ENCODE data around the gene NDUFB2.

NDUFB2 gene

GRCh38 chr7:140683657-140684056 lies 12.9 kb upstream of the NDUFB2 start:
- Histone ChIP-seq H4K20me1 (ENCODE audit: control insufficient read depth, insufficient read depth, low read depth, low read length) (no peaks in the 10 kb centered on the region), H3K79me2 (ENCODE audit: control insufficient read depth, low read length) (peaks cover 16% of the 10 kb centered on the region), H3K4me2 (ENCODE audit: low read length) (no peak overlapping the region), H3K36me3 (ENCODE audit: control insufficient read depth, low read length) (peaks cover 77% of the 10 kb centered on the region), H3K4me1 (ENCODE audit: control insufficient read depth, low read length) (no peaks in the 10 kb centered on the region), H3K27ac (ENCODE audit: low read depth, low read length) (no peak overlapping the region), H3F3A (ENCODE audit: control insufficient read depth, insufficient read depth) (no peaks in the 10 kb centered on the region), H3K9me2 (replicated peaks; ENCODE audit: control insufficient read depth, low read length) (no peaks in the 10 kb centered on the region), H3K9me3 (ENCODE audit: control insufficient read depth, insufficient read depth, low read length) (no peaks in the 10 kb centered on the region), H3K27me3 (ENCODE audit: control insufficient read depth, low read length) (no peaks in the 10 kb centered on the region), H3K4me3 (ENCODE audit: low read length) (no peak overlapping the region)
- no peak for TF ChIP-seq EZH2phosphoT487 (IDR thresholded peaks at IDR 0.05; ENCODE audit: borderline replicate concordance, low read length)
- TF ChIP-seq, protein P1, sequence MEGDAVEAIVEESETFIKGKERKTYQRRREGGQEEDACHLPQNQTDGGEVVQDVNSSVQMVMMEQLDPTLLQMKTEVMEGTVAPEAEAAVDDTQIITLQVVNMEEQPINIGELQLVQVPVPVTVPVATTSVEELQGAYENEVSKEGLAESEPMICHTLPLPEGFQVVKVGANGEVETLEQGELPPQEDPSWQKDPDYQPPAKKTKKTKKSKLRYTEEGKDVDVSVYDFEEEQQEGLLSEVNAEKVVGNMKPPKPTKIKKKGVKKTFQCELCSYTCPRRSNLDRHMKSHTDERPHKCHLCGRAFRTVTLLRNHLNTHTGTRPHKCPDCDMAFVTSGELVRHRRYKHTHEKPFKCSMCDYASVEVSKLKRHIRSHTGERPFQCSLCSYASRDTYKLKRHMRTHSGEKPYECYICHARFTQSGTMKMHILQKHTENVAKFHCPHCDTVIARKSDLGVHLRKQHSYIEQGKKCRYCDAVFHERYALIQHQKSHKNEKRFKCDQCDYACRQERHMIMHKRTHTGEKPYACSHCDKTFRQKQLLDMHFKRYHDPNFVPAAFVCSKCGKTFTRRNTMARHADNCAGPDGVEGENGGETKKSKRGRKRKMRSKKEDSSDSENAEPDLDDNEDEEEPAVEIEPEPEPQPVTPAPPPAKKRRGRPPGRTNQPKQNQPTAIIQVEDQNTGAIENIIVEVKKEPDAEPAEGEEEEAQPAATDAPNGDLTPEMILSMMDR (IDR thresholded peaks at IDR 0.05; ENCODE audit: low read depth, low read length, poor library complexity, severe bottlenecking) = no peak

DNA sequence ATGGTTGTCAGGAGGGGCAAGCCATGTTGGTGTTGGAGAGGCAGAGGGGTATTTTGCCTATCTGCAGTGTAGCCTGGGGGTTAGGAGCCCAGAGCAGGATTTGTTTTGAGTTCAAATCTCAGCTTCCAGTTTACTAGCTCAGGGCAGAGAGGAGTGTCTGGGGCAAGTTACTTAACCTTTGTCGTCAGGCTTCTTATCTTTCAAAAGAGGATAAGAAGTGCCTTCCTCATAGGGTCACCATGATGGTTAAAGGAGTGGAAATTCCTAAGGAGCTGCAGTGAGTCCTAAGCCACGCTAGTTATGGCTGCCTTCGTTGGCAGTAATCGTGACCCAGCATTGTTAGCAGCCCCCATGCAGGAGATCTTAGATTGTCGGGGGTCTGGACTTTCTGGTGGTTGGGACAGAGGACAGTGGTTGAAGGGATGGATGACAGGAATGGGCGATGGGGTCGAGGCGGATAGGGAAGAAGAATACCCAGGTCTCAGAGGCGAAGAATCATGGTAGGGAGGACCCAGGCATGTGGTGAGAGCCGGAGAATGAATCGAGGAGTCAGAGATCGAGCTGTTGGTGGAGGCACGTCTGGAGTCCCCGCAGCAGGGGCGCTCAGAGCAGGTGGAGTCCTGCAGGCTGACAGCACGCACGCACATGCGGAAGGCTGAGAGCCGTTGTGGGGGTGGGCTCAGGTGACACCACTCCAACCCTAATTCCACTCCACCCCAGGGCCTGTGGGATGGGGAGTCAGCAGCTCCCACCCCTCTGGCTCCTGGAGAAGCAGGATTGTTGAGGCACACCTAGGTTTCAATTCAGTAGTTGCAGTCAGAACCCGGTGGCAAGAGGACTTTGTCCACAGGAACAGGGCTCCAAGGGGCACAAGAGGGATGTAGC lies 12.2 kb upstream of the NDUFB2 start:
- H3K4me3 ChIP-seq (ENCODE audit: low read length) = no peak overlapping the region
- no peaks in the 10 kb centered on the region for H3K27me3 ChIP-seq (ENCODE audit: control insufficient read depth, low read length)
- no peak for TF ChIP-seq EZH2phosphoT487 (IDR thresholded peaks at IDR 0.05; ENCODE audit: borderline replicate concordance, low read length)
- TF ChIP-seq, protein P1 (IDR thresholded peaks at IDR 0.05; ENCODE audit: low read depth, low read length, poor library complexity, severe bottlenecking) = no peak
- no peaks in the 10 kb centered on the region for H3K9me3 ChIP-seq (ENCODE audit: control insufficient read depth, insufficient read depth, low read length)
- H3K79me2 ChIP-seq (ENCODE audit: control insufficient read depth, low read length) = peaks cover 9% of the 10 kb centered on the region
- H3K4me2 ChIP-seq (ENCODE audit: low read length) = no peak overlapping the region
- no peak overlapping the region for H3K27ac ChIP-seq (ENCODE audit: low read depth, low read length)
- H3K4me1 ChIP-seq (ENCODE audit: control insufficient read depth, low read length) = no peaks in the 10 kb centered on the region
- no peaks in the 10 kb centered on the region for H3F3A ChIP-seq (ENCODE audit: control insufficient read depth, insufficient read depth)
- peaks cover 72% of the 10 kb centered on the region for H3K36me3 ChIP-seq (ENCODE audit: control insufficient read depth, low read length)
- no peaks in the 10 kb centered on the region for H3K9me2 ChIP-seq (replicated peaks; ENCODE audit: control insufficient read depth, low read length)
- H4K20me1 ChIP-seq (ENCODE audit: control insufficient read depth, insufficient read depth, low read depth, low read length) = no peaks in the 10 kb centered on the region

DNA sequence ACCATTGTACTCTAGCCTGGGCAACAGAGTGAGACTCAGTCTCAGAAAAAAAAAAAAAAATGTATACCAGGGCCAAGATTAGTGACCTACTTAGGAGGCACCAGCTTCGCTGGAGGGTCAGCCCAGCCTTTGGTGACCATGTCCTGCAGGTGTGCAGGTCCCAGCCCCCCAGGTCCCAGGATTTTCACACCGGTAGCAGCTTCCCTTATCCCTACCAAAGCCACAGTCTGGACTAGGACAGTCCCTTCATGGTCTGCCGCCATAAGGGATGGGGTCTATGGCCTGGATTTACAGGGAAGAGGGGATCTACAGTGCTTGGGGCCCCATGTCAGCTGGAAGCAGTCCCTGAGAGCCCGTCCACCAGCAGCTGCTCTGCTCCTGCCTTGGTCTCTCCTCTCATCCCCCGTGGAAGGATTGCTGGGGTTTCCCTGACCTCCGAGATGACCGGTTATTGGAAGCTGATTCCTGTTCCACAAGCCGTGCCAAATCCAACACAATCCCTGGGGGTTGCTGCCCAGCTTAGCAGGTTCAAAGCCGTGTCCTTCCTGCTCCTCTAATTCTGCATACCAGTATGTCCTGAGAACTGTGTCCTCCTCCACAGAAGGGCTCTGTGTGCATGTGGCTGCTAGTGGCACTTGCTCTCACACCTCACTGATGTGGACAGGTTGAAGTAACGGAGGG lies 11.0 kb upstream of the NDUFB2 start:
- Histone ChIP-seq H3K9me3 (ENCODE audit: control insufficient read depth, insufficient read depth, low read length) (no peaks in the 10 kb centered on the region), H3K27me3 (ENCODE audit: control insufficient read depth, low read length) (no peaks in the 10 kb centered on the region), H3K4me1 (ENCODE audit: control insufficient read depth, low read length) (no peaks in the 10 kb centered on the region), H3K79me2 (ENCODE audit: control insufficient read depth, low read length) (peaks cover 8% of the 10 kb centered on the region), H3K36me3 (ENCODE audit: control insufficient read depth, low read length) (peaks cover 73% of the 10 kb centered on the region), H3K4me3 (ENCODE audit: low read length) (no peak overlapping the region), H3K27ac (ENCODE audit: low read depth, low read length) (no peak overlapping the region), H3F3A (ENCODE audit: control insufficient read depth, insufficient read depth) (no peaks in the 10 kb centered on the region), H4K20me1 (ENCODE audit: control insufficient read depth, insufficient read depth, low read depth, low read length) (no peaks in the 10 kb centered on the region), H3K4me2 (ENCODE audit: low read length) (no peak overlapping the region), H3K9me2 (replicated peaks; ENCODE audit: control insufficient read depth, low read length) (no peaks in the 10 kb centered on the region)
- TF ChIP-seq, protein P1 (IDR thresholded peaks at IDR 0.05; ENCODE audit: low read depth, low read length, poor library complexity, severe bottlenecking) = no peak
- TF ChIP-seq EZH2phosphoT487 (IDR thresholded peaks at IDR 0.05; ENCODE audit: borderline replicate concordance, low read length) = no peak
